Measurements from ENCODE around the gene RINL. TPM values are rescaled to one million over a fixed set of nuclear protein-coding genes. Genes with fewer than 3 reads are reported as not detected.
"Not testable (repeated sequence)": the region's sequence is repeated elsewhere in the genome, so short reads cannot be mapped to it uniquely, and the experiment has no call there.

Gene RINL
- total and polyA plus RNA-seq, 2 donors = 3.3 to 6.7 TPM

DNA sequence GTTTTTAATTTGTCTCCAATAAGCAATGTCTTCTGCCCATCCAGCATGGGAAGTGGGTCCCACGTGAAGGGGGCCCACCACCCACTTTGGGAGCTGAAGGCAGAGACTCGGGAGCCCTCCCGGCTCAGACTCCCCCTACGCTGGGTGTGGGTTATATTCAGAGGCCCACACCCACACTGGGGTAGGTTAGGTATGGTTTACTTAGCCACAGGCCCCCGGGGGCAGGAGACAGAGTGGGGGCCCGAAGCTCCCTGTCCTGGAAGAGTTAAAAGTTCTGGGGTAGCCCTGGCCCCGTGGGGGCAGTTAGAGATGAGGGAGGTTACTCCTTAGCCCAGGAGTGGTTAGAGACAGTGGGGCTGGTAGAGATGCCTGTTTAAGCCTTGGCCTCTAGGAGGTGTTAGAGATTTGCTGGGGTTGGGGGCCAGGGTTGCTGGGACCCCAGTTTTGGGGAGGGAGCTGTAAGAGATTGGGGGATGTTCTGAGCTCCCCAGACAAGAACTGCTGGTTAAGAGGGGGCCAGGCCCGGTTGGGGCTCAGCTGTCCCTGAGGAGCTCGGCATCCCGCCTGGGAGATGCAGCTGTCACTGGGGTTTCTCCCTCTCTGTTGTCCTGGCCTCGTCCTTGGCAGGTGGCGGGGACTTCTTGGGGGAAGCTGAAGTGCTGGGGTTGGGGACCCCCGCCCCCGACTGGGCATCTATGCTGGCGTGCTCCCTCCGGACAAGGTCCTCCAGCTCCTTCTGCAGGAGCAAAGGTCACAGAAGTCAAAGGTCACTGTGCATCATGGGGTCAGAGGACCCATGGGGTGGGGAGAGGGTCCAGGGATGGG lies 712 bp upstream of the RINL start:
- no peak overlapping the region for H3K27ac ChIP-seq (ENCODE audit: low read depth)
- peaks cover 5% of the 10 kb centered on the region for H3K36me3 ChIP-seq (ENCODE audit: insufficient read depth)
- H3K4me1 ChIP-seq (ENCODE audit: insufficient read depth) = no peaks in the 10 kb centered on the region
- H3K4me3 ChIP-seq (ENCODE audit: low read depth, low read length) = no peak overlapping the region
- DNase-seq (ENCODE audit: extremely low spot score) = no peak
- WGBS = 76% methylated on average over 16 of the region's 16 CpGs

DNA sequence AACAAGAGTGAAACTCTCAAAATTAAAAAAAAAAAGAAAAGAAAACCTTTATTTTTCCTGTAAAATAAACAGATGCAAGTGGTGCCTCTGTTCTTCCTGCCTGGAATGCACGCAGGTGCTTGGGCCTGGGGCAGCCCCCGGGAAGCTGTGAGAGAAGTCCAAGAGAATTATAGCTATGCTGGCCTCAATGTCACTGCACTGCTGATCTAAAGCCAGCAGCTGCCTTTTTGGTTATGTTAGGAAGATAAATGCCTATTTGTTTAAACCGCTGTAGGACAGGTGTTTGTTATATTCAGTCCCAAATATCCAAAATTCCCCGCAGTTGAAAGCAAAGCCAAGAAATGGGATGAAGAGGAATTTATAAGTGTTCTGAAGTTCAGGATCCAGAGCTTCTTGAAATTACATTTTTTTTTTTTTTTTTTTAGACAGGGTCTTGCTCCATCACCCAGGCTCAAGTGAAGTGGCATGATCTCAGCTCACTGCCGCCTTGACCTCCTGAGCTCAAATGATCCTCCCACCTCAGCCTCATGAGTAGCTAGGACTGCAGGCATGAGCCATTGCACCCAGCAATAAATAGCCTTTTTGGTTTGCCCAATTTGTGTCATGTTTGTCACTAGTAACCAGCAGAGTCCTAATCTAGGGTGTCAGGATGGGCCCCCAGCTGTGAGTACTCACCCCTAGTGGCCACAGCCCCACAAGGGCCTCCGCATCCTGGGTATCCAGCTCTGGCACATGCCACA lies 2.2 kb downstream of the RINL start:
- Histone ChIP-seq H3K27ac (ENCODE audit: low read depth) (no peak overlapping the region), H3K4me1 (ENCODE audit: insufficient read depth) (no peaks in the 10 kb centered on the region), H3K36me3 (ENCODE audit: insufficient read depth) (peaks cover 1% of the 10 kb centered on the region), H3K4me3 (ENCODE audit: low read depth, low read length) (no peak overlapping the region)
- no peak for DNase-seq (ENCODE audit: extremely low spot score)
- 77% methylated on average over 6 of the region's 6 CpGs for WGBS

DNA sequence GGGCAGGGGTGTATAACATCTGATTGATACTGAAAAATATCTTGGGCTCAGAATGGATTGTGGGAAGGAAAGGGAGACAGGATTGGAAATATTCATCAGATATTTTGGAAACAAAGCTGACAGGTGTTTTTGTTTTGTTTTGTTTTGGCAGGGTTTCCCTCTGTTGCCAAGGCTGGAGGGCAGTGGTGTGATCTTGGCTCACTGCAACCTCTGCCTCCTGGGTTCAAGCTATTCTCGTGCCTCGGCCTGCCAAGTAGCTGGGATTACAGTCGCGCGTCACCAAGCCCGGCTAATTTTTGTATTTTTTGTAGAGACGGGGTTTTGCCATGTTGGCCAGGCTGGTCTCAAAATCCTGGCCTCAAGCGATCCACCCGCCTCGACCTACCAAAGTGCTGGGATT lies 4.7 kb downstream of the RINL start:
- WGBS = 77% methylated on average over 10 of the region's 10 CpGs
- H3K27ac ChIP-seq (ENCODE audit: low read depth); DNase-seq (ENCODE audit: extremely low spot score): not testable (repeated sequence)

DNA sequence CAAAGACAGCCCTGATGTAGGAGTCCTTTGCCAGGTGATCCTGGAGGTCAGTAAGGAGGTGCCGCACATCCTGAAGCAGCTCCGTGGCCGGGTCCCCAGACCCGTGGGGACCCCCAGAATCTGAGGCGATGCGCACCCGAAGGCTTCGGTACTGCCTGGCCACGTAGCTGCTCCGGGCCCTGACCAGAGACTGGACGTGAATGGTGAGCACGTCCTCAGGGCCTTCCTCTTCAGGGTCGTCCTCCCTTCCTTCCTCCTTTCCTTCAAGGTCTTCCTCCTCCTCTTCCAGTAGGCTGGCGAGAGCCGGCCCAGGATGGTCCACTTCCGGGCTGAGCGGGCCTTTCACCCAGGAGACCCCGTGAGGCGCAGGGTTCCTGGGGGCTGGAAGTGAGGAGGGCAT lies 7.5 kb downstream of the RINL start:
- no peak overlapping the region for H3K4me3 ChIP-seq (ENCODE audit: low read depth, low read length)
- H3K27ac ChIP-seq (ENCODE audit: low read depth) = no peak overlapping the region
- no peaks in the 10 kb centered on the region for H3K36me3 ChIP-seq (ENCODE audit: insufficient read depth)
- no peak for DNase-seq (ENCODE audit: extremely low spot score)
- 90% methylated on average over 19 of the region's 19 CpGs for WGBS
- H3K4me1 ChIP-seq (ENCODE audit: insufficient read depth) = no peaks in the 10 kb centered on the region

More for the DNA sequence above, 4.7 kb downstream of the RINL start:
- not testable (repeated sequence) for H3K4me1 ChIP-seq (ENCODE audit: insufficient read depth); H3K4me3 ChIP-seq (ENCODE audit: low read depth, low read length); H3K36me3 ChIP-seq (ENCODE audit: insufficient read depth)

DNA sequence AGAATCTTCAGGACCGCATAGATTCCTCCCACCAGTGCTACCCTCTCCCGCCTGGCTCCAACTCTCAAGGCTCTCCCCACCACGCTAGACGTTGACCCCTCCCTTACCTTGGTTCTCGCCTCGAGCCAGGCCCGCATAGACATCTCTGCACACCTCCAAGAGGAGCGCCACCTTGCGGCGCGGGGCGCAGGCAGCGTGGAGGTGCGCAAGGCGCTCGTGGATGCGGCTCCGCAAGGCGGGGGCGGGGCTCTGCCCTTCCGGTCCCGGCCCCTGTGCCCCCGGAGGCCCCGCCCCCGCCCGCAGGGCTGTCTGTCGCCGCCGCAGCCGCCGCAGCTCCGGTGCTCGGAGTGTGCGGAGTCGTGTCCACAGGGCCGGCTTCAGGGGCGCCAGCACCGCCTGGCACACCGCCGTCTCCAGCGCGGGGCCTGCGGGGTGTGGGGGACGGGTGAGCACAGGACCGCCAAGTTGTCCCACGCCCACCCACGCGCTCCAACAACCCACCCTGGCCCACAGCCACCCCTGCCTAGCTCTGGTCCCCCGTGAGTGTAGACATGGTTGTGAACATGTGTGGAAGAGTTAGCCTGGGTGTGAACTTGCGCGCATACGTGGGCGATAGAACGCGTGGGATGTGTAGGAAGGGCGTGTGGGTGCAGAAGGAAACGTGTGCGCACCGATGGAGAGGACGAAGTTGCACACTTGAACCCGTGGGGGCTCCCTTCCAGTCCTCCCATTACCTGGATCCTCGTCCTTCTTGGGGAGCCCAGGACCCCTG lies 8.1 kb downstream of the RINL start:
- H3K27ac ChIP-seq (ENCODE audit: low read depth) = no peak overlapping the region
- H3K4me1 ChIP-seq (ENCODE audit: insufficient read depth) = no peaks in the 10 kb centered on the region
- H3K36me3 ChIP-seq (ENCODE audit: insufficient read depth) = no peaks in the 10 kb centered on the region
- WGBS = 17% methylated on average over 62 of the region's 62 CpGs
- DNase-seq (ENCODE audit: extremely low spot score) = no peak
- peak overlapping the region; percentile 40 for H3K4me3 ChIP-seq (ENCODE audit: low read depth, low read length)

DNA sequence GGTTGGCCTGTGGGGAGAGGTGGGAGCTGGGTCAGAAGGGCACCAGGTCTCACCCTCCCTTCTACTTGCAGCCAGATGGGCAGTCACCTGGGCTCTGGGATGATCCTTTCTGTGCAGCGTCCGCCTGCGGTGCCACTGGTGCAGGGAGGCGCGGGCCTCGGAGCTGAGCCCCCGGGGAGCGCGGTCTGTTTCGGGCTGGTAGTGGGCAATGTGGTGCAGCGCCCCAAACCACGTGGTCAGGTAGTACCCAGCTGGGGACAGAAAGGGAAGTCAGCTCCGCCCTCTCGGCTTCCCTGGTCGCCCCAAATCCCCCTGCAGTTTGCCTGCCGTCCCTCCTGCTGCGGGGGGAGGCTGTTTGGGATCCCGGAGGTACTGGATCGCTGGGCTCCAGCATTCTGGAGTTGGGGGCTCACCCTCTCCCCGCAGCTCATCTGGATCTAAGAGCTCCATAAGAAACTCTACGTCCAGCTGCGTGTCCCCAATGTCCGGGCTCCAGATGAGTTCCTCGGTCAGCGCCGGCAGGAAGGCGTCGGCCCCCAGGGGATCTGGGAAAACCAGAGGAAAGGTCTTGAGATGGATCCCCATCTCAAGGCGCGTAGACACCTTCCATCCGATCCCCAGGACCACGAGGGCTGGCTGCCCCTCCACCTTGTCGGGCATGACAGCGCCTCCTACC lies 8.8 kb downstream of the RINL start:
- 14% methylated on average over 34 of the region's 34 CpGs for WGBS
- Histone ChIP-seq H3K36me3 (ENCODE audit: insufficient read depth) (no peaks in the 10 kb centered on the region), H3K4me3 (ENCODE audit: low read depth, low read length) (peak overlapping the region; percentile 40), H3K4me1 (ENCODE audit: insufficient read depth) (peaks cover 2% of the 10 kb centered on the region), H3K27ac (ENCODE audit: low read depth) (no peak overlapping the region)
- no peak for DNase-seq (ENCODE audit: extremely low spot score)

DNA sequence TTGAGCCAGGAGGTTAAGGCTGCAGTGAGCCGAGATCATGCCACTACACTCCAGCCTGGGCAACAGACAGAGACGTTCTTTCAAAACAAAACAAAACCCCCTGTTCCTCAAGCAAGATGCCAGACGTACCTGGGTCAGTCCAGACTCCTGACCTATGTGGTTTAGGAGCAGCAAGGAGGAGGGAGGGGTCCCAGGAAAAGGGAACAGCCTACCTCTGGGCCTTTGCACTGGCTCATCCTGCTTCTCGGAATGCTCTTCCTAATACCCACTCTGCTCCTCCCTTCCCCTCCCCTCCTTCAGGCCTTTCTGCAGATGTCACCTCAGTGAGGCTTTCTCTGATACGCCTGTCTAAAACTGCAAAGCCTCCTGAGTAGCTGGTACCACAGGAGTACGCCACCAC lies 9.5 kb downstream of the RINL start:
- no peak overlapping the region for H3K4me3 ChIP-seq (ENCODE audit: low read depth, low read length)
- DNase-seq (ENCODE audit: extremely low spot score) = no peak
- WGBS = 91% methylated on average over 6 of the region's 6 CpGs
- H3K4me1 ChIP-seq (ENCODE audit: insufficient read depth) = peaks cover 2% of the 10 kb centered on the region
- H3K36me3 ChIP-seq (ENCODE audit: insufficient read depth) = no peaks in the 10 kb centered on the region
- H3K27ac ChIP-seq (ENCODE audit: low read depth) = no peak overlapping the region

DNA sequence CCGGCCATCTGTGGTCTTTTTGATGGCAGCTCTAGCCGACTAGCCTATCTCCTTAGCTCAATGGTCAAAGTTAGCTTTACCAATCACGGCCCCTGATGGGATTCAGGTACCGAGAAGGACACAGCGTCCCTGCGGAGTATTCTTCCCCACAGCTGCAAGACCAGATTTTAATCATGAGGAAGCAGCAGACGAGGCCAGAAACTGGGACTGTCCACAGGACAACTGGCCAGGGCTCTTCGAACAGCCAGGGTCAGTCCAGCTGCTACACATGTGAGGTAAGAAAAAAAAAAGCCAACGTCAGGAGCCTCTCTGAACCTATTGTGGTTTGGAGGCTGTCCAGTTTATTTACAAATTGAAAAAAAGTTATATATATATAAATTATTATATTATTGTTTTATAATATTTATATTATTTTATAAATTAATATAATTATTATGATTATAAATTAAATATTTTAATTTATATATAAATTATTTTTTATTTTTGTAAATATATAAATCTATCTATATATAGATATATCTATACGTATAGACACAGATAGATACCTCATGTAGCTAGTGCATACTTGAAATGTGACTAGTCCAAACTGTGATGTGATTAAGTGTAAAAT lies 10.8 kb downstream of the RINL start:
- no peak for DNase-seq (ENCODE audit: extremely low spot score)
- Histone ChIP-seq H3K27ac (ENCODE audit: low read depth) (no peak overlapping the region), H3K4me3 (ENCODE audit: low read depth, low read length) (no peak overlapping the region), H3K36me3 (ENCODE audit: insufficient read depth) (no peaks in the 10 kb centered on the region), H3K4me1 (ENCODE audit: insufficient read depth) (peaks cover 2% of the 10 kb centered on the region)
- 88% methylated on average over 10 of the region's 10 CpGs for WGBS

DNA sequence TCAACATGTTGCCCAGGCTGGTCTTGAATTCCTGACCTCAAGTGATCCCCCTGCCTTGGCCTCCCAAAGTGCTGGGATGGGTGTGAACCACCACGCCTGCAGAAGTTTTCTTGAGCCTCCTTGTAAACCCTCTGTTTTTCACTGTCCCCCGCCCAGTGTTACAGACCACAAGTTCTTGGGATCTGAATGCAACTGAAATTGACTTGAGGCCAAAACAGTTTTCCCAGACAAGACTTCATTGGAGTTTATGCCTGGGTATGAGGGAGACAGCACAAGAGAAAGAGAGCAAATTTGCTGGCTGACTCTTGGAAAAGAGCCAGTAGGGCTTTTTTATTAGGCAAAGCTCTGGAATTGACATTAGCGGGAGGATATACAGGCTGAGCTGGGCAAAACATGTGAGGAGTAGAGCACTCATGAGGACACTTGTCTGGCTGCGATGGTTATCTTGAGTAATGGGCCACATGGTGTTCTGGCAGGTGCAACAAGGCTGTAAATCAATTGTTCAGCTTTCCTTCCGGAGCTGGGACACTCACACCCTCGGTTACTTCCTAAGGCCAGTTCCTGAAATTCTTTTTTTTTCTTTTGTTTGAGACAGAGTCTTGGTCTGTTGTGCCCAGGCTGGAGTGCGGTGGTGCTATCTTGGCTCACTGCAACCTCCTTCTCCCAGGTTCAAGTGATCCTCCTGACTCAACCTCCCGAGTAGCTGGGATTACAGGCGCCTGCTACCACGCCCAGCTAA lies 15.6 kb downstream of the RINL start:
- 22% methylated on average over 10 of the region's 10 CpGs for WGBS
- peak; percentile 95 for DNase-seq (ENCODE audit: extremely low spot score)
- H3K4me3 ChIP-seq (ENCODE audit: low read depth, low read length) = no peak overlapping the region
- no peaks in the 10 kb centered on the region for H3K36me3 ChIP-seq (ENCODE audit: insufficient read depth)
- no peak overlapping the region for H3K27ac ChIP-seq (ENCODE audit: low read depth)
- peaks cover 2% of the 10 kb centered on the region for H3K4me1 ChIP-seq (ENCODE audit: insufficient read depth)

DNA sequence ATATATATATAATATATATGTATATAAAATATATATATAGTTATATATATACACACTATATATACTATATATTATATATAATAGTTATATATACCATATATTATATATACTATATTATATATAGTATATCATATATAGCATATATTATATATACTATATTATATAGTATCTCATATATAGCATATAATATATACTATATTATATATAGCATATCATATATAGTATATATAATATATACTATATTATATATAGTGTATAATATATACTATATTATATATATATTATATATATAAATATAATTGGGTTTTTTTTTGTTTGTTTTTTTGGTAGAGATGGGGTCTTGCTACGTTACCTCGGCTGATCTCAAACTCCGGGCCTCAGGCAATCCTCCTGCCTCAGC lies 16.7 kb downstream of the RINL start:
- no peak overlapping the region for H3K27ac ChIP-seq (ENCODE audit: low read depth)
- WGBS = 95% methylated on average over 3 of the region's 3 CpGs
- peaks cover 2% of the 10 kb centered on the region for H3K4me1 ChIP-seq (ENCODE audit: insufficient read depth)
- no peak for DNase-seq (ENCODE audit: extremely low spot score)
- no peaks in the 10 kb centered on the region for H3K36me3 ChIP-seq (ENCODE audit: insufficient read depth)
- no peak overlapping the region for H3K4me3 ChIP-seq (ENCODE audit: low read depth, low read length)

DNA sequence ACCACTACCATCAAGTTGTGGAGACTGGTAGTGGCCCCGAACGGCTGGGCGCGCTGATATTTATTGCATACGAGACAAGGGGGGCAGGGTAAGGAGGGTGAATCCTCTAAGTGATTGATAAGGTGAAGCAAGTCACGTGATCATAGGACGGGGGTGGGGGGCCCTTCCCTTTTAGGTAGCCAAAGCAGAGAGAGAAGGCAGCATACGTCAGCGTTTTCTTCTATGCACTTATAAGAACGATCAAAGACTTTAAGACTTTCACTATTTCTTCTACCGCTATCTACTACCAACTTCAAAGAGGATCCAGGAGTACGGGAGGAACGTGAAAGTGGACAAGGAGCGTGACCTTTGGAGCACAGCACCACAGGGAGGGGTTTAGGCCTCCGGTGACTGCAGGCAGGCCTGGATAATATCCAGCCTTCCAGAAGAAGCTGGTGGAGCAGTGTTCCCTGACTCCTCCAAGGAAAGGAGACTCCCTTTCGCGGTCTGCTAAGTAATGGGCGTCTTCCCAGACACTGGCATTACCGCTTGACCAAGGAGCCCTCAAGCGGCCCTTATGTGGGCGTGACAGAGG lies 18.4 kb downstream of the RINL start:
- WGBS = 57% methylated on average over 21 of the region's 21 CpGs
- not testable (repeated sequence) for H3K27ac ChIP-seq (ENCODE audit: low read depth); H3K4me3 ChIP-seq (ENCODE audit: low read depth, low read length); DNase-seq (ENCODE audit: extremely low spot score); H3K4me1 ChIP-seq (ENCODE audit: insufficient read depth); H3K36me3 ChIP-seq (ENCODE audit: insufficient read depth)

DNA sequence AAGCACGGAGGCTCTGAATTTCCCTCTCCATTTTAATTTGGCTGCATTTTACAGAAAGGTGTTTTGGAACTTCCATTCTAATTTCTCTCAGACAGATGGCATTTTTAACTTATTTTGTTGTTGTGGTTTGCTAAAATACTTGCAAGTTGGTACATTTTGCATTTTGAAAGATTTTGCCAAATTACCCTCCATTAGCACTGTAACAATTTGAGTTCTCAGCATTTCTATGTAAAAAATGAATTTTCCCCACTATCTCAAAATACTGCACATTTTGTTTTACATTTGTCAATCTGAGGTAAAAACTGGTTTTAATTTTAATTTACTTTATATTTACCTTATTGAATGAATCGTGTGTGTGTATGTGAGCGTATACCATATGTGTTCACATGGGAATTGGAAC lies 21.3 kb downstream of the RINL start:
- no peak overlapping the region for H3K4me3 ChIP-seq (ENCODE audit: low read depth, low read length)
- no peak for DNase-seq (ENCODE audit: extremely low spot score)
- H3K4me1 ChIP-seq (ENCODE audit: insufficient read depth) = no peaks in the 10 kb centered on the region
- no peaks in the 10 kb centered on the region for H3K36me3 ChIP-seq (ENCODE audit: insufficient read depth)
- H3K27ac ChIP-seq (ENCODE audit: low read depth) = no peak overlapping the region
- 86% methylated on average over 3 of the region's 3 CpGs for WGBS
